HCT116 (cell line): ENCODE measurements around the gene PRM2. TPM values are rescaled to one million over a fixed set of nuclear protein-coding genes. Genes with fewer than 3 reads are reported as not detected.

Experiments
- ATAC-seq: fragments of 200-7000 bp; cut with Tn5 transposase; 2 replicates; pipeline ENCODE4 v1.9.1; 2020; ENCODE audit warnings: mild to moderate bottlenecking, moderate library complexity
- BruUV-seq: library from RNA; stranded (reverse); fragments of 400-500 nt; replicated peaks from 2 replicates; lab custom pipeline; 2021; lab: Mats Ljungman, UMichigan
- CTCF ChIA-PET: fragments of 300-600 bp; sonication (Branson Sonifier 250); formaldehyde crosslinking; loops from one replicate; lab custom pipeline; 2021; ENCODE audit warnings: antibody characterized with exemption; lab: Charles Lee
- POLR2A ChIA-PET: fragments of 300-600, 350-600 bp; sonication (Branson Sonifier 250); formaldehyde crosslinking; loops from one replicate; lab custom pipeline; 2021; ENCODE audit warnings: antibody characterized with exemption; lab: Charles Lee
- RAD21 ChIA-PET, 2 experiments: fragments of 300-600 bp; sonication (Branson Sonifier 250); formaldehyde crosslinking; loops; one replicate each; lab custom pipeline; 2023; ENCODE audit warnings: low total read pairs in 2 of 2; ENCODE audit not compliant: uncharacterized antibody in 2 of 2, unreplicated experiment in 2 of 2, low non-redundant PET in 1 of 2; lab: Charles Lee
- DNase-seq: peaks from one replicate; pipeline ENCODE4 v3.0.0-alpha.2; 2010; ENCODE audit warnings: low read depth, low spot score
- H2AFZ ChIP-seq: fragments of 200-600 bp; shearing (Covaris generic), sonication (generic); 2 replicates; pipeline ENCODE4 v1.6.1; 2017; ENCODE audit warnings: low read depth, mixed run types, mixed read lengths, antibody characterized with exemption, low read length; ENCODE audit not compliant: poor library complexity, severe bottlenecking
- H3K27ac ChIP-seq: 2 replicates; pipeline ENCODE4 v1.5.1; 2012; ENCODE audit warnings: low read depth, low read length
- H3K27me3 ChIP-seq: fragments of 200-600 bp; sonication (generic); 2 replicates; pipeline ENCODE4 v1.6.1; 2016; ENCODE audit warnings: mixed run types, low read length, mixed read lengths; ENCODE audit not compliant: insufficient read depth
- H3K36me3 ChIP-seq, 2 experiments: fragments of 200-500 bp in 1 of 2; fragments of 200-600 bp in 1 of 2; sonication (Bioruptor generic) in 1 of 2; sonication (generic) in 1 of 2; 2 replicates each; pipeline versions ENCODE4 v1.5.1 to v1.6.1; 2014 to 2016; ENCODE audit warnings: low read length in 2 of 2, inconsistent platforms in 1 of 2, mixed read lengths in 1 of 2, mixed run types in 1 of 2; ENCODE audit not compliant: insufficient read depth in 2 of 2, control insufficient read depth in 1 of 2
- H3K4me1 ChIP-seq, 2 experiments: fragments of 200-600 bp in 1 of 2; sonication (generic) in 1 of 2; 2 replicates each; pipeline versions ENCODE4 v1.5.1 to v1.6.1; 2012 to 2017; ENCODE audit warnings: low read length in 2 of 2, inconsistent platforms in 1 of 2, mild to moderate bottlenecking in 1 of 2, mixed read lengths in 1 of 2, mixed run types in 1 of 2, moderate library complexity in 1 of 2; ENCODE audit not compliant: insufficient read depth in 2 of 2, control insufficient read depth in 1 of 2
- H3K4me2 ChIP-seq: fragments of 200-600 bp; sonication (generic); 2 replicates; pipeline ENCODE4 v1.6.1; 2017; ENCODE audit warnings: mixed run types, low read length, mixed read lengths
- H3K4me3 ChIP-seq, 2 experiments: fragments of 200-600 bp in 1 of 2; sonication (generic) in 1 of 2; replicated peaks in 1 of 2; 2 replicates each; pipeline ENCODE4 v1.5.1; 2011 to 2016; ENCODE audit warnings: low read length in 2 of 2, control low read depth in 1 of 2, low read depth in 1 of 2, mild to moderate bottlenecking in 1 of 2, mixed read lengths in 1 of 2, mixed run types in 1 of 2
- H3K79me2 ChIP-seq: fragments of 200-600 bp; sonication (generic); 2 replicates; pipeline ENCODE4 v1.6.1; 2017; ENCODE audit warnings: mild to moderate bottlenecking, mixed run types, low read length, moderate library complexity, mixed read lengths; ENCODE audit not compliant: insufficient read depth
- H3K9ac ChIP-seq: fragments of 200-600 bp; sonication (generic); 2 replicates; pipeline ENCODE4 v1.6.1; 2016; ENCODE audit warnings: low read length, mixed read lengths
- H3K9me2 ChIP-seq: fragments of 200-600 bp; sonication (generic), shearing (Covaris generic); 2 replicates; pipeline ENCODE4 v1.6.1; 2017; ENCODE audit warnings: mixed run types, mild to moderate bottlenecking, moderate library complexity; ENCODE audit not compliant: insufficient read depth
- H3K9me3 ChIP-seq, 2 experiments: fragments of 200-500 bp in 1 of 2; fragments of 200-600 bp in 1 of 2; sonication (Bioruptor generic) in 1 of 2; sonication (generic) in 1 of 2; 2 replicates each; pipeline ENCODE4 v1.6.1; 2014 to 2017; ENCODE audit warnings: low read length in 2 of 2, mixed read lengths in 2 of 2, inconsistent platforms in 1 of 2, low read depth in 1 of 2, mild to moderate bottlenecking in 1 of 2, mixed run types in 1 of 2, moderate library complexity in 1 of 2; ENCODE audit not compliant: control insufficient read depth in 1 of 2, insufficient read depth in 1 of 2
- H4K20me1 ChIP-seq: fragments of 200-600 bp; sonication (generic), shearing (Covaris generic); 2 replicates; pipeline ENCODE4 v1.6.1; 2017; ENCODE audit warnings: mixed run types, mild to moderate bottlenecking, moderate library complexity; ENCODE audit not compliant: insufficient read depth
- ATF3 ChIP-seq: IDR thresholded peaks from 2 replicates; pipeline ENCODE4 v1.6.1; 2012
- CBX3 ChIP-seq: IDR thresholded peaks from 2 replicates; pipeline ENCODE4 v1.6.1; 2012; ENCODE audit warnings: low read depth
- CEBPB ChIP-seq: IDR thresholded peaks from 2 replicates; pipeline ENCODE4 v1.6.1; 2012; ENCODE audit warnings: low read depth
- EZH2 ChIP-seq: fragments of 200-600 bp; sonication (generic); IDR thresholded peaks from 2 replicates; pipeline ENCODE4 v1.6.1; 2017; ENCODE audit warnings: antibody characterized with exemption, mixed run types
- EZH2phosphoT487 ChIP-seq: fragments of 200-600 bp; IDR thresholded peaks from 2 replicates; pipeline ENCODE4 v1.6.1; 2018; ENCODE audit warnings: antibody characterized with exemption, borderline replicate concordance
- FOSL1 ChIP-seq: IDR thresholded peaks from 2 replicates; pipeline ENCODE4 v1.6.1; 2012; ENCODE audit warnings: low read depth
- JUND ChIP-seq: IDR thresholded peaks from 2 replicates; pipeline ENCODE4 v1.6.1; 2012
- POLR2A ChIP-seq: IDR thresholded peaks from 2 replicates; pipeline ENCODE4 v1.7.0; 2011; ENCODE audit warnings: borderline replicate concordance; ENCODE audit not compliant: insufficient read depth, insufficient read length; ENCODE audit errors: extremely low read depth
- POLR2AphosphoS5 ChIP-seq: IDR thresholded peaks from 2 replicates; pipeline ENCODE4 v1.6.1; 2011; ENCODE audit warnings: mild to moderate bottlenecking, low read depth, low read length, moderate library complexity
- RAD21 ChIP-seq: IDR thresholded peaks from 2 replicates; pipeline ENCODE4 v1.6.1; 2012; ENCODE audit warnings: low read depth, mild to moderate bottlenecking
- SIN3A ChIP-seq: IDR thresholded peaks from 2 replicates; pipeline ENCODE4 v1.6.1; 2012; ENCODE audit warnings: low read depth
- SP1 ChIP-seq: IDR thresholded peaks from 2 replicates; pipeline ENCODE4 v1.6.1; 2012; ENCODE audit warnings: low read depth
- SRF ChIP-seq: IDR thresholded peaks from 2 replicates; pipeline ENCODE4 v1.6.1; 2012; ENCODE audit warnings: low read depth
- TCF7L2 ChIP-seq: IDR thresholded peaks from 2 replicates; pipeline ENCODE4 v1.7.0; 2011; ENCODE audit warnings: borderline replicate concordance, inconsistent platforms; ENCODE audit not compliant: insufficient read depth, insufficient read length; ENCODE audit errors: extremely low read depth
- YY1 ChIP-seq: IDR thresholded peaks from 2 replicates; pipeline ENCODE4 v1.6.1; 2011; ENCODE audit warnings: low read length, low read depth, moderate library complexity, mild to moderate bottlenecking; ENCODE audit not compliant: insufficient replicate concordance; ENCODE audit errors: extremely low read depth
- ZFX ChIP-seq: fragments of 450-650 bp; IDR thresholded peaks from 2 replicates; pipeline ENCODE4 v1.6.1; 2017
- intact Hi-C: fragments of 100-400 bp; cut with micrococcal nuclease; formaldehyde crosslinking; loops from 2 replicates; pipeline ENCODE4 v1.10.0; 2022
- total RNA-seq: library from RNA; stranded (reverse); gene quantifications from one replicate; pipeline ENCODE4 v1.2.1, GENCODE V29; 2021; ENCODE audit not compliant: unreplicated experiment
- TF ChIP-seq, protein P1 (sequence below): IDR thresholded peaks from 2 replicates; pipeline ENCODE4 v1.6.1; 2011; ENCODE audit warnings: mild to moderate bottlenecking, low read length, moderate library complexity; ENCODE audit not compliant: insufficient replicate concordance; ENCODE audit errors: extremely low read depth
- TF ChIP-seq, protein P2 (sequence below): IDR thresholded peaks from 2 replicates; pipeline ENCODE4 v1.6.1; 2012

Gene PRM2
- total RNA-seq, 1 experiment from 2014 or later: not detected

DNA sequence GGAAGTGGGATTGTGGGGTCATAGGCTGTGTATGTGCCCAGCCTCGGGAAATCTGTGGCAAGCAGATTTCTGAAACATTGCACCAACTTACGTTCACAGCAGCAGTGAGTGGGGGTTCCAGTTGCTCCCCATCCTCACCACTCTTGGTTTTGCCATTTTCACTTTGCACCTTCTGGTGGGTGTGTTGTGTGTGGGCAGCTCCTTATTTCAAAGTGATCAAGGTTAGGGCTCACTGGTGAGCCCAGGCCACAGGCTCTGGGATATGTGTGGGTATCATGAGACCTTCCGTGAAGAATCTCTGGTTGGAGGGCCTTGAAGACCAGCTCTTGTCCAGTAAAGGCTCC, 34.3 kb upstream of the PRM2 start:
- CTCF ChIA-PET: no interaction called here

DNA sequence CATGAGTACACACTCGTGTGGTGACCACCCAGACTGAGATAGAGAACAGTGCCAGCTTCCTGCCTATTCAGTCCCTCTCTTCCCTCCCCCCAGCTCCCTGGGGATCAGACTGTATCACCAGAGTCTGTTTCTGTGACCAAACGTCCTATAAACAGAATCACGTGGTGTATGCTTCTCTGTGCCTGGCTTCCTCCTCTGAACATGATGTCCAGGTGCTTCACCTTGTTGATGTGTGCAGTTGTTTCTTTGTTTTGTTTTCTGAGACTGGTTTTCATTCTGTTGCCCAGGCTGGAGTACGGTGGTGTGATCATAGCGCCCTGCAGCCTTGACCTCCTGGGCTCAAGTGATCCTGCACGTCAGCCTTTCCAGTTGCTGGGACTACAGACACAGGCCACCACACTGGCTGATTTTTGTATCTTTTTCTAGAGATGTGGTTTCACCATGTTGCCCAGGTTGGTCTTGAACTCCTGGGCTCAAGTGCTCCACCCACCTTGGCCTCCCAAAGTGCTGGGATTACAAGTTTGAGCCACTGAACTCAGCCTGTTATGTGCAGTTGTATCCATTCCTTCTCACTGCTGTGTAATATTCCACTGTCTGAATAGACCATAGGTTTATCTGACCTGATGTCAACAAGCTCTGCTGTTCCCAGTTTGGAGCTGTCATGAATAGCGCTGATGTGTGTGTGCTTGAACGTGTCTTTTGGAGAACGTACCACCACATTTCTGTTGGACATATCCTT, 33.8 kb upstream of the PRM2 start:
- no peak overlapping the region for H3K27ac ChIP-seq
- H3K4me2 ChIP-seq: no peak overlapping the region
- ATAC-seq (no peak), DNase-seq (no peak)
- no peaks in the 10 kb centered on the region for H4K20me1 ChIP-seq
- ChIA-PET POLR2A (no interaction called here), RAD21 (no interaction called here)
- no peak overlapping the region for H3K4me3 ChIP-seq
- no TSS peak for BruUV-seq
- no peak overlapping the region for H2AFZ ChIP-seq
- no peaks in the 10 kb centered on the region for H3K79me2 ChIP-seq
- H3K27me3 ChIP-seq: no peaks in the 10 kb centered on the region
- no peaks in the 10 kb centered on the region for H3K9me2 ChIP-seq
- intact Hi-C loops: no loop called here
- no peaks in the 10 kb centered on the region for H3K36me3 ChIP-seq
- H3K9ac ChIP-seq: no peak overlapping the region
- H3K9me3 ChIP-seq: no peaks in the 10 kb centered on the region
- no peak for TF ChIP-seq CEBPB
- no peak for TF ChIP-seq SRF
- TF ChIP-seq SIN3A: no peak
- TF ChIP-seq FOSL1: no peak
- TF ChIP-seq POLR2A: no peak
- no peak for TF ChIP-seq TCF7L2
- TF ChIP-seq CBX3: no peak
- TF ChIP-seq, protein P1, sequence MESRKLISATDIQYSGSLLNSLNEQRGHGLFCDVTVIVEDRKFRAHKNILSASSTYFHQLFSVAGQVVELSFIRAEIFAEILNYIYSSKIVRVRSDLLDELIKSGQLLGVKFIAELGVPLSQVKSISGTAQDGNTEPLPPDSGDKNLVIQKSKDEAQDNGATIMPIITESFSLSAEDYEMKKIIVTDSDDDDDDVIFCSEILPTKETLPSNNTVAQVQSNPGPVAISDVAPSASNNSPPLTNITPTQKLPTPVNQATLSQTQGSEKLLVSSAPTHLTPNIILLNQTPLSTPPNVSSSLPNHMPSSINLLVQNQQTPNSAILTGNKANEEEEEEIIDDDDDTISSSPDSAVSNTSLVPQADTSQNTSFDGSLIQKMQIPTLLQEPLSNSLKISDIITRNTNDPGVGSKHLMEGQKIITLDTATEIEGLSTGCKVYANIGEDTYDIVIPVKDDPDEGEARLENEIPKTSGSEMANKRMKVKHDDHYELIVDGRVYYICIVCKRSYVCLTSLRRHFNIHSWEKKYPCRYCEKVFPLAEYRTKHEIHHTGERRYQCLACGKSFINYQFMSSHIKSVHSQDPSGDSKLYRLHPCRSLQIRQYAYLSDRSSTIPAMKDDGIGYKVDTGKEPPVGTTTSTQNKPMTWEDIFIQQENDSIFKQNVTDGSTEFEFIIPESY: no peak
- no peak for TF ChIP-seq YY1
- no peak for TF ChIP-seq ZFX
- TF ChIP-seq ATF3: no peak
- no peak for TF ChIP-seq EZH2
- TF ChIP-seq, protein P2, sequence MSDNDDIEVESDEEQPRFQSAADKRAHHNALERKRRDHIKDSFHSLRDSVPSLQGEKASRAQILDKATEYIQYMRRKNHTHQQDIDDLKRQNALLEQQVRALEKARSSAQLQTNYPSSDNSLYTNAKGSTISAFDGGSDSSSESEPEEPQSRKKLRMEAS: no peak
- no peak for TF ChIP-seq POLR2AphosphoS5
- no peak for TF ChIP-seq SP1
- no peak for TF ChIP-seq JUND
- no peak for TF ChIP-seq EZH2phosphoT487
- TF ChIP-seq RAD21: no peak
- TF ChIP-seq, all 23 proteins: peak for 0
- CTCF ChIA-PET: no interaction called here
- peaks cover 32 to 35% of the 10 kb centered on the region in 2 experiments for H3K4me1 ChIP-seq

More for the DNA sequence above, 34.3 kb upstream of the PRM2 start:
- Histone ChIP-seq H3K36me3 (no peaks in the 10 kb centered on the region), H3K4me2 (no peak overlapping the region), H3K79me2 (no peaks in the 10 kb centered on the region), H3K27me3 (no peaks in the 10 kb centered on the region), H3K9me3 (no peaks in the 10 kb centered on the region), H3K4me1 (peaks cover 36 to 40% of the 10 kb centered on the region in 2 experiments), H3K27ac (no peak overlapping the region), H2AFZ (no peak overlapping the region), H3K9me2 (no peaks in the 10 kb centered on the region), H4K20me1 (no peaks in the 10 kb centered on the region), H3K9ac (no peak overlapping the region), H3K4me3 (no peak overlapping the region)
- TF ChIP-seq JUND (no peak), CEBPB (no peak)
- DNase-seq (no peak), ATAC-seq (no peak)
- no TSS peak for BruUV-seq
- ChIA-PET POLR2A (no interaction called here), RAD21 (no interaction called here)
- intact Hi-C loops: no loop called here
